Keratinocyte (primary cell): ENCODE measurements around the gene NAMPT. TPM values are rescaled to one million over a fixed set of nuclear protein-coding genes. Genes with fewer than 3 reads are reported as not detected.

Experiments
- DNase-seq: peaks from one replicate; pipeline ENCODE4 v3.0.0-alpha.2; 2011; ENCODE audit warnings: low read depth, missing footprints, low spot score
- FAIRE-seq: peaks from 2 replicates; lab custom pipeline; 2011; peaks lifted over from hg19 to GRCh38; lab: Jason Lieb, UNC
- H2AFZ ChIP-seq: 2 replicates; pipeline ENCODE4 v1.6.0; 2012; ENCODE audit warnings: low read length, control low read depth, inconsistent platforms; ENCODE audit not compliant: control insufficient read depth
- H3K27ac ChIP-seq: 2 replicates; pipeline ENCODE4 v1.5.1; 2011; ENCODE audit warnings: low read length; ENCODE audit not compliant: control insufficient read depth, insufficient read depth
- H3K27me3 ChIP-seq: 3 replicates; pipeline ENCODE4 v1.6.0; 2011; ENCODE audit warnings: low read length; ENCODE audit not compliant: control insufficient read depth, insufficient read depth; ENCODE audit errors: extremely low read depth
- H3K36me3 ChIP-seq, 2 experiments: 2 replicates in 1 of 2; 3 replicates in 1 of 2; pipeline ENCODE4 v1.5.1; 2011; ENCODE audit warnings: low read length in 2 of 2, mild to moderate bottlenecking in 1 of 2; ENCODE audit not compliant: control insufficient read depth in 2 of 2, insufficient read depth in 2 of 2; ENCODE audit errors: extremely low read depth in 1 of 2
- H3K4me1 ChIP-seq: 3 replicates; pipeline ENCODE4 v1.5.1; 2011; ENCODE audit warnings: low read length; ENCODE audit not compliant: control insufficient read depth, insufficient read depth; ENCODE audit errors: extremely low read depth
- H3K4me2 ChIP-seq: 3 replicates; pipeline ENCODE4 v1.6.0; 2011; ENCODE audit warnings: low read depth, low read length; ENCODE audit not compliant: control insufficient read depth, insufficient read depth; ENCODE audit errors: extremely low read depth
- H3K4me3 ChIP-seq, 3 experiments: fragments of 200-600 bp in 1 of 3; sonication (generic) in 1 of 3; 2 replicates in 2 of 3; 3 replicates in 1 of 3; pipeline ENCODE4 v1.5.1; 2011 to 2016; ENCODE audit warnings: low read length in 3 of 3, mild to moderate bottlenecking in 3 of 3, control low read depth in 2 of 3, inconsistent platforms in 1 of 3, low read depth in 1 of 3, mixed read lengths in 1 of 3, mixed run types in 1 of 3, moderate library complexity in 1 of 3; ENCODE audit not compliant: control insufficient read depth in 2 of 3, insufficient read depth in 2 of 3; ENCODE audit errors: extremely low read depth in 1 of 3
- H3K79me2 ChIP-seq: 2 replicates; pipeline ENCODE4 v1.6.0; 2012; ENCODE audit warnings: low read length; ENCODE audit not compliant: control insufficient read depth, insufficient read depth
- H3K9ac ChIP-seq: 3 replicates; pipeline ENCODE4 v1.6.0; 2011; ENCODE audit warnings: low read length; ENCODE audit not compliant: control insufficient read depth, insufficient read depth; ENCODE audit errors: extremely low read depth
- H3K9me1 ChIP-seq: 3 replicates; pipeline ENCODE4 v1.6.0; 2011; ENCODE audit warnings: low read length; ENCODE audit not compliant: control insufficient read depth, insufficient read depth; ENCODE audit errors: extremely low read depth
- H3K9me3 ChIP-seq: 2 replicates; pipeline ENCODE4 v1.5.1; 2012; ENCODE audit warnings: low read depth, low read length; ENCODE audit not compliant: control insufficient read depth
- H4K20me1 ChIP-seq: 3 replicates; pipeline ENCODE4 v1.6.0; 2011; ENCODE audit warnings: low read length; ENCODE audit not compliant: control insufficient read depth, insufficient read depth; ENCODE audit errors: extremely low read depth
- CTCF ChIP-seq, 3 experiments: IDR thresholded peaks in 1 of 3; conservative IDR thresholded peaks in 1 of 3; optimal IDR thresholded peaks in 1 of 3; 2 replicates in 2 of 3; 3 replicates in 1 of 3; pipeline versions ENCODE3 to v1.5.1; 2011; ENCODE audit warnings: low read length in 3 of 3, mild to moderate bottlenecking in 3 of 3, moderate library complexity in 2 of 3, control low read depth in 1 of 3, inconsistent platforms in 1 of 3; ENCODE audit not compliant: insufficient read depth in 2 of 3; ENCODE audit errors: extremely low read depth in 1 of 3
- EZH2 ChIP-seq: IDR thresholded peaks from one replicate; pipeline ENCODE4 v1.6.1; 2012; ENCODE audit warnings: inconsistent platforms, mild to moderate bottlenecking, low read length, moderate library complexity
- dilution Hi-C: fragments of 300-500 bp; cut with MboI; formaldehyde crosslinking; loops from one replicate; pipeline ENCODE4 v1.7.0; 2020; ENCODE audit warnings: low sequenced_read_pairs; ENCODE audit not compliant: extremely low pct_ligation_motif_present
- polyA plus RNA-seq, 5 experiments: library from polyadenylated mRNA; depleted of rRNA in 3 of 5; stranded (reverse) in 3 of 5; stranded (forward) in 1 of 5; unstranded in 1 of 5; fragments of >200 nt; gene quantifications; 1 replicate in 1 of 5; 2 replicates in 3 of 5; 3 replicates in 1 of 5; pipeline versions ENCODE4 v1.2.1 to v1.2.3, GENCODE V29; 2011 to 2012; ENCODE audit warnings: missing spikeins in 2 of 5, low read depth in 1 of 5, low replicate concordance in 1 of 5

Gene NAMPT
- polyA plus RNA-seq, 1 donor (not counting 4 experiments of a cell fraction or from before 2014, with no cell fraction given), result 94.2 TPM

GRCh38 chr7:106256144-106256543 lies 28.6 kb downstream of the NAMPT start:
- TF ChIP-seq EZH2, result no peak
- no peak for TF ChIP-seq CTCF (optimal IDR thresholded peaks at IDR 0.05 in 1 of 3, IDR thresholded peaks at IDR 0.05 in 1 of 3, conservative IDR thresholded peaks at IDR 0.05 in 1 of 3; ENCODE audit: extremely low read depth in 1 of 3, insufficient read depth in 2 of 3, low read length in 3 of 3)
- FAIRE-seq (no peak), DNase-seq (no peak)
- no peaks in the 10 kb centered on the region for H3K9me3 ChIP-seq
- no peak overlapping the region for H2AFZ ChIP-seq
- H3K4me1 ChIP-seq, result no peaks in the 10 kb centered on the region
- H3K4me2 ChIP-seq, result no peak overlapping the region
- H3K27ac ChIP-seq, result no peak overlapping the region
- no peaks in the 10 kb centered on the region for H4K20me1 ChIP-seq
- peaks cover 12 to 38% of the 10 kb centered on the region in 2 experiments for H3K36me3 ChIP-seq
- no peaks in the 10 kb centered on the region for H3K27me3 ChIP-seq
- no peak overlapping the region for H3K4me3 ChIP-seq
- H3K9me1 ChIP-seq, result no peaks in the 10 kb centered on the region
- no peak overlapping the region for H3K9ac ChIP-seq
- dilution Hi-C loops, result no loop called here
- H3K79me2 ChIP-seq, result no peaks in the 10 kb centered on the region

- Histone ChIP-seq H3K79me2 (no peaks in the 10 kb centered on the region), H3K4me2 (no peak overlapping the region), H3K9ac (no peak overlapping the region), H3K4me1 (no peaks in the 10 kb centered on the region), H3K27me3 (no peaks in the 10 kb centered on the region), H3K9me3 (no peaks in the 10 kb centered on the region), H3K27ac (no peak overlapping the region), H2AFZ (no peak overlapping the region), H3K4me3 (no peak overlapping the region), H3K36me3 (peaks cover 11 to 32% of the 10 kb centered on the region in 2 experiments), H3K9me1 (no peaks in the 10 kb centered on the region), H4K20me1 (no peaks in the 10 kb centered on the region)
- DNase-seq, result no peak
- dilution Hi-C loops, result no loop called here
- FAIRE-seq, result no peak
- no peak for TF ChIP-seq CTCF (optimal IDR thresholded peaks at IDR 0.05 in 1 of 3, IDR thresholded peaks at IDR 0.05 in 1 of 3, conservative IDR thresholded peaks at IDR 0.05 in 1 of 3; ENCODE audit: extremely low read depth in 1 of 3, insufficient read depth in 2 of 3, low read length in 3 of 3)
- no peak for TF ChIP-seq EZH2
These were observed 29.5 kb downstream of the NAMPT start for GRCh38 chr7:106255246-106255645.
